Esophagus muscularis mucosa (tissue), 3 donors: Measurements from ENCODE around the gene SLC4A2.

Source experiments
- POLR2A ChIP-seq: fragments of 450-650 bp; IDR thresholded peaks from one replicate; pipeline ENCODE4 v1.6.1; 2017; ENCODE audit warnings: antibody characterized with exemption, moderate library complexity, mild to moderate bottlenecking, low read depth
- POLR2AphosphoS5 ChIP-seq, 2 donors: sonication (generic); formaldehyde crosslinking; IDR thresholded peaks; one replicate each; pipeline ENCODE4 v1.6.1; 2017; ENCODE audit warnings: antibody characterized with exemption in 2 of 2
- TF ChIP-seq, protein P1 (sequence below), 3 experiments: fragments of 200-600 bp in 2 of 3; fragments of 450-650 bp in 1 of 3; sonication (generic) in 2 of 3; IDR thresholded peaks; one replicate each; pipeline ENCODE4 v1.5.1; 2017 to 2019; ENCODE audit warnings: antibody characterized with exemption in 3 of 3, mild to moderate bottlenecking in 2 of 3, moderate library complexity in 1 of 3

DNA sequence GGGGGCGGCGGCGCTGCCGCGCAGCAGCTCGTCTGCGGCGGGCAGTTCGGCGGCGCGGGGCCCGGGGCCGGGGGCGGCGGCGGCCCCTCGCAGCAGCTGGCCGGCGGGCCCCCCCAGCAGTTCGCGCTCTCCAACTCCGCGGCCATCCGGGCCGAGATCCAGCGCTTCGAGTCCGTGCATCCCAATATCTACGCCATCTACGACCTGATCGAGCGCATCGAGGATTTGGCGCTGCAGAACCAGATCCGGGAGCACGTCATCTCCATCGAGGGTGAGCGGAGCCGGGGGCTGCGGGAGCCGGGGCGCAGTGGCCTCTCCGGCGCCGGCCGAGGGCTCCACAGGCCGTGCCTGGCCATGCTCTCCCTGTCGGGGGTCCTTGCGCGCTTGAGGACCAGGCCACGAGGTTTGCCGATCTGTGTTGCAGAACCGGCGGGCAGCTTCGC is 27.4 kb downstream of the SLC4A2 start:
- no peak for TF ChIP-seq POLR2A
- TF ChIP-seq, protein P1, sequence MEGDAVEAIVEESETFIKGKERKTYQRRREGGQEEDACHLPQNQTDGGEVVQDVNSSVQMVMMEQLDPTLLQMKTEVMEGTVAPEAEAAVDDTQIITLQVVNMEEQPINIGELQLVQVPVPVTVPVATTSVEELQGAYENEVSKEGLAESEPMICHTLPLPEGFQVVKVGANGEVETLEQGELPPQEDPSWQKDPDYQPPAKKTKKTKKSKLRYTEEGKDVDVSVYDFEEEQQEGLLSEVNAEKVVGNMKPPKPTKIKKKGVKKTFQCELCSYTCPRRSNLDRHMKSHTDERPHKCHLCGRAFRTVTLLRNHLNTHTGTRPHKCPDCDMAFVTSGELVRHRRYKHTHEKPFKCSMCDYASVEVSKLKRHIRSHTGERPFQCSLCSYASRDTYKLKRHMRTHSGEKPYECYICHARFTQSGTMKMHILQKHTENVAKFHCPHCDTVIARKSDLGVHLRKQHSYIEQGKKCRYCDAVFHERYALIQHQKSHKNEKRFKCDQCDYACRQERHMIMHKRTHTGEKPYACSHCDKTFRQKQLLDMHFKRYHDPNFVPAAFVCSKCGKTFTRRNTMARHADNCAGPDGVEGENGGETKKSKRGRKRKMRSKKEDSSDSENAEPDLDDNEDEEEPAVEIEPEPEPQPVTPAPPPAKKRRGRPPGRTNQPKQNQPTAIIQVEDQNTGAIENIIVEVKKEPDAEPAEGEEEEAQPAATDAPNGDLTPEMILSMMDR (IDR thresholded peaks at IDR 0.05), result no peak
- TF ChIP-seq POLR2AphosphoS5 (IDR thresholded peaks at IDR 0.05), result no peak
